Bronchial epithelial cell (primary cell): ENCODE data around the gene DNAH11. TPM values are rescaled to one million over a fixed set of nuclear protein-coding genes. Genes with fewer than 3 reads are reported as not detected.
"Not testable (repeated sequence)": the region's sequence is repeated elsewhere in the genome, so short reads cannot be mapped to it uniquely, and the experiment has no call there.

Source experiments
- DNase-seq: peaks from one replicate; pipeline ENCODE4 v3.0.0-alpha.2; 2010; ENCODE audit warnings: low read depth
- FAIRE-seq: peaks from 2 replicates; lab custom pipeline; 2011; peaks lifted over from hg19 to GRCh38; lab: Jason Lieb, UNC
- H3K27me3 ChIP-seq: 2 replicates; pipeline ENCODE4 v1.5.1; 2011; ENCODE audit warnings: low read length; ENCODE audit not compliant: control insufficient read depth, insufficient read depth
- H3K36me3 ChIP-seq: 2 replicates; pipeline ENCODE4 v1.5.1; 2011; ENCODE audit warnings: low read length; ENCODE audit not compliant: control insufficient read depth, insufficient read depth
- H3K4me3 ChIP-seq: 2 replicates; pipeline ENCODE4 v1.5.1; 2011; ENCODE audit warnings: mild to moderate bottlenecking, low read depth, low read length, control low read depth
- CTCF ChIP-seq: IDR thresholded peaks from 2 replicates; pipeline ENCODE4 v1.5.1; 2011; ENCODE audit warnings: mild to moderate bottlenecking, moderate library complexity, low read length, control low read depth, inconsistent platforms; ENCODE audit not compliant: insufficient read depth, severe bottlenecking
- total RNA-seq: library from RNA; depleted of rRNA; stranded (reverse); fragments of >200 nt; gene quantifications from 2 replicates; pipeline ENCODE4 v1.2.1, GENCODE V29; 2014

The DNAH11 gene
- total RNA-seq, 1 donor from 2014 or later, result 2.6 TPM

- H3K4me3 ChIP-seq, result no peak overlapping the region
- no peak for TF ChIP-seq CTCF
- DNase-seq (peak; percentile 13), FAIRE-seq (no peak)
- H3K27me3 ChIP-seq, result no peaks in the 10 kb centered on the region
- no peaks in the 10 kb centered on the region for H3K36me3 ChIP-seq
Measured at GRCh38 chr7:21850531-21851285, 307.9 kb downstream of the DNAH11 start.

- Histone ChIP-seq H3K27me3 (no peaks in the 10 kb centered on the region), H3K4me3 (no peak overlapping the region), H3K36me3 (no peaks in the 10 kb centered on the region)
- DNase-seq (no peak), FAIRE-seq (no peak)
- no peak for TF ChIP-seq CTCF
Measured at GRCh38 chr7:21851559-21851967, 308.7 kb downstream of the DNAH11 start.

GRCh38 chr7:21865631-21866204 lies 322.9 kb downstream of the DNAH11 start:
- H3K36me3 ChIP-seq, H3K4me3 ChIP-seq, H3K27me3 ChIP-seq: not testable (repeated sequence)
- peak; percentile 50 for FAIRE-seq
- DNase-seq, result peak; percentile 21

- no peaks in the 10 kb centered on the region for H3K27me3 ChIP-seq
- no peak overlapping the region for H3K4me3 ChIP-seq
- no peak for FAIRE-seq
- no peaks in the 10 kb centered on the region for H3K36me3 ChIP-seq
- no peak for TF ChIP-seq CTCF
- DNase-seq, result no peak
Measured at GRCh38 chr7:21866731-21867130, 323.9 kb downstream of the DNAH11 start.

GRCh38 chr7:21867226-21867625 lies 324.4 kb downstream of the DNAH11 start:
- H3K36me3 ChIP-seq, result no peaks in the 10 kb centered on the region
- no peak for FAIRE-seq
- no peak overlapping the region for H3K4me3 ChIP-seq
- no peak for DNase-seq
- no peak for TF ChIP-seq CTCF
- H3K27me3 ChIP-seq, result no peaks in the 10 kb centered on the region

- no peak for FAIRE-seq
- no peak for DNase-seq
- H3K27me3 ChIP-seq, result no peaks in the 10 kb centered on the region
- no peak for TF ChIP-seq CTCF
- no peaks in the 10 kb centered on the region for H3K36me3 ChIP-seq
- H3K4me3 ChIP-seq, result no peak overlapping the region
Measured at GRCh38 chr7:21867816-21868575, 325.2 kb downstream of the DNAH11 start.
